ENCODE results near the gene CIROP.

The CIROP gene

GRCh38 chr14:23060536-23061260 lies 44.1 kb downstream of the CIROP start:
- TF ChIP-seq CTCF (conservative IDR thresholded peaks at IDR 0.05; ENCODE audit: control insufficient read depth, insufficient read depth, low read depth, low read length): no peak

GRCh38 chr14:23058654-23059504 lies 45.9 kb downstream of the CIROP start:
- TF ChIP-seq CTCF (conservative IDR thresholded peaks at IDR 0.05; ENCODE audit: control insufficient read depth, insufficient read depth, low read depth, low read length): no peak

More at GRCh38 chr14:23060536-23061260, 44.1 kb downstream of the CIROP start:
- H3K4me3 ChIP-seq (ENCODE audit: control insufficient read depth, low read depth, low read length): no peak overlapping the region
- no peak for DNase-seq (ENCODE audit: low read depth)

GRCh38 chr14:23057757-23058653 lies 46.8 kb downstream of the CIROP start:
- peak overlapping the region; percentile 50 for H3K4me3 ChIP-seq (ENCODE audit: control insufficient read depth, low read depth, low read length)
- peak; percentile 84 for TF ChIP-seq CTCF (conservative IDR thresholded peaks at IDR 0.05; ENCODE audit: control insufficient read depth, insufficient read depth, low read depth, low read length)
- peak; percentile 81 for DNase-seq (ENCODE audit: low read depth)

More at GRCh38 chr14:23058654-23059504, 45.9 kb downstream of the CIROP start:
- no peak overlapping the region for H3K4me3 ChIP-seq (ENCODE audit: control insufficient read depth, low read depth, low read length)
- no peak for DNase-seq (ENCODE audit: low read depth)

DNA sequence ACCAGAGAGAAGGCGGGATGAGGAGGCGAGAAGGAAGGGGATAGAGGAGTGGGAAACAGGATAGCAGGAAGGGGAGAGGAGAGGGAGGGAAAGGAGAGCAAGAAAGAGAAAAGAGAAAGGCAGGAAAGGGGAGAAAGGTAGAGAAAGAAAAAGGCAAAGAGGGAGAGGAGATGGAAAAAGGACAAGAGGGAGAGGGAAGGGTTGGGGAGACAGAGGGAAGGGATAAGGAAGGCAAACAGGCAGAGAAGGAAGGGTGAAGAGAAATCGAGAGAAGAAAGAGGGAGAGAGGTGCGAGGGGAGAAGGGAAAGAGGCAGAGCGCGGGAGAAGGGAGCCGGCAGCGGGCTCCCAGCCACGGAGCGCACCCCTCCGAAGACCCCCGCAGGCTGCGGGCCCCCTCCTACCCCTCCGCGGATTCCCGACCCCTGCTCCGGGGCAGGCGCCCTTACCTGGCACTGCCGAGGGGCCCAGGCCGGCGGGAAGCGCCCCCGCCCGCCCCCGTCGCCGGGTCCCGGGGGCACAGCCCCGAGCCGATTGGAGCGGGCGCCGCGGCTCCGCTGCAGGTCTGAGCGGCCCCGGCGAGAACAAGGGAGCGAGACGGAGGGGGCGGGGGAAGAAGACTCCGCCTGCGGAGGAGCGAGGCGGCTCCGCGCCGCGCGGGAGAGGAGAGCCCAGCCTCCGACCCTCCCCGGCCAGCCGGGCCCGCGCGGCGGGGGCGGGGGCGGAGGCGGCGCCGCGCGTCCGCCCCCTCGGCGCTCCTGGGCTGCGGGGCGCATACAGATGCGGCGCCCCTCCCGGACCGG lies 47.6 kb downstream of the CIROP start, which contains the start of gene CDH24:
Gene CDH24, minus strand, starts transcription at position 565 of the 801 bp plus-strand sequence. CDS start 1,787 bp downstream, outside the sequence.
- peak within 1 kb of the TSS; percentile 50 for H3K4me3 ChIP-seq (ENCODE audit: control insufficient read depth, low read depth, low read length)
- TF ChIP-seq CTCF (conservative IDR thresholded peaks at IDR 0.05; ENCODE audit: control insufficient read depth, insufficient read depth, low read depth, low read length): no peak
- DNase-seq (ENCODE audit: low read depth): peak; percentile 50

DNA sequence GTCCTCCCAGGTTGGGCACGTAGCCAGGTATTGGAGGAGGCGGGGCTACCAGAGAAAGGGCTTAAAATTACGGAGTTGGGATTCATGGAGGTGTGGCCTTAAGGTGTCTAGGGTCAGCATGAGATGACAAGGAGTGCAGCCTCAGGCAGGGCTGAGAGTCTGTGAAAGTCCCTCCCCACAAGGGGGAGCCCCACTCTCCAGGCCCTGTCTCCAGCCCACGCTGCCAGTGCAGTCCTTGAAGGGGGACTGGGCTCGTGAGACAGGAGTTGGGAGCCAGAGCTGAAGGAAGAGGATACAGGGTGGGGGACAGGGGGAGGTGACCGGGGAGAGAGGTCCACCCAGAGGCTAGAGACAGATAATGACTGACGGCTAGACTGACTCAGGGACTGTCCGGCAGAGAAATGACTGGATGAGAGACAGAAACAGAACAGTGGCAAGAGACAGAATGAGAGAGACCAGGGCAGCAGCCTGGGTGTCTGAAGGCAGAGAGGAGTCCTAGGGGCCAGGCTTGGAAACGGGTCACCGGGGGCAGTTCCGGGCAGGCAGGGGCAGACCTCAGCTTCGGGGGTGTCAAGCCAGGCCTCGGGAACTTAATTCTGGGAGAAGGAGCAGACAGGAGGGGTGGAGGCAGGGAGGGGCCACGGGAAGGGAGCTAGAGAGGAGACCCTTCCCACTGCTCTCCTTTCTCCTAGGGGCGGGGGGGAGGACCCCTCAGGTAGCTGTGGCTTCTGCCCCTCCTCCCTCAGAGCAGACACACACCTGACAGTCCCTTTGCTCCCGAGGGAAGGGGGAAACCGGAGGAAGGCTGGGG lies 48.4 kb downstream of the CIROP start:
- peak; percentile 62 for DNase-seq (ENCODE audit: low read depth)
- peak overlapping the region; percentile 44 for H3K4me3 ChIP-seq (ENCODE audit: control insufficient read depth, low read depth, low read length)
- TF ChIP-seq CTCF (conservative IDR thresholded peaks at IDR 0.05; ENCODE audit: control insufficient read depth, insufficient read depth, low read depth, low read length): peak; percentile 77

Data from fibroblast of mammary gland (primary cell).